GM12872 (cell line): ENCODE measurements around the gene FBXL13.

Experiments used
- CTCF ChIP-seq: IDR thresholded peaks from 3 replicates; pipeline ENCODE4 v1.5.1; 2011; ENCODE audit warnings: low read depth, mild to moderate bottlenecking, low read length, moderate library complexity; ENCODE audit not compliant: insufficient read depth

FBXL13 gene

GRCh38 chr7:102943423-102944169 lies 131.0 kb downstream of the FBXL13 start:
- no peak for TF ChIP-seq CTCF

GRCh38 chr7:102942868-102943267 lies 131.7 kb downstream of the FBXL13 start:
- no peak for TF ChIP-seq CTCF

DNA sequence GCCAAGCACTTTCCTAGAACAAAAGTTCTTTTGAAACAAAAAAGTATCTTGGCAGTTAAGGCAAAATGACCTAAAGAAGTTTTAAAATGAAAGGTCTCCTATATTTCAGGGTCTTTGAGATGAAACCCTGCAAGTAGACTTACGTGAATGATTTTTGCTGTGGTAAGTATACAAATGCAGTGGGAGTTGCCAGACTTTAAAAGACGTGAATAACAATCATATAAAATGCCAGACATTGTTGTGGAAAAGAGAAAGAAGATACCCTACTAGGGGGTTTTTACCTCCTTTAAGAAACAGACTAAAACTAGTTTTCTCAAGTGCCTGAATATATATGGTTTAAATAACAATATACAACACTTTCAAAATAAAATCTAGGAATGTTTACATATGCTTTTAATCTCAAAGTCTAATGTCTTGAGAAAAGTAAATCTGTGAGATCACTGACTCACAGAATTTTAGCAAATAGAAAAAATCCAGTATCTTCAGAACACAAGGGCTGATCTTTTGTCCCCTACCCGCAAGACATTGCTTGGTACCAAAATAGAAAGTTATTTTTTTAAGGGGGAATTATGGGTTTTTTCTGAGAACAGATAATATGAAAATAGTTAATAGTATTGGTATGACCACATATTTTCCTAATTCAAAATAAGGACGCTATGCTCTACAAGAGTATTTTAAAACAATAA lies 132.3 kb downstream of the FBXL13 start:
- TF ChIP-seq CTCF: no peak

- TF ChIP-seq CTCF: no peak
These were observed 135.9 kb downstream of the FBXL13 start for GRCh38 chr7:102938679-102939078.

- TF ChIP-seq CTCF: no peak
These were observed 139.0 kb downstream of the FBXL13 start for GRCh38 chr7:102935450-102936115.

GRCh38 chr7:102934701-102935100 lies 139.9 kb downstream of the FBXL13 start:
- TF ChIP-seq CTCF: no peak

- no peak for TF ChIP-seq CTCF
These were observed 140.4 kb downstream of the FBXL13 start for GRCh38 chr7:102934239-102934638.
